ENCODE data around the gene STYX.
"Not testable (repeated sequence)": the region's sequence is repeated elsewhere in the genome, so short reads cannot be mapped to it uniquely, and the experiment has no call there.

The STYX gene

DNA sequence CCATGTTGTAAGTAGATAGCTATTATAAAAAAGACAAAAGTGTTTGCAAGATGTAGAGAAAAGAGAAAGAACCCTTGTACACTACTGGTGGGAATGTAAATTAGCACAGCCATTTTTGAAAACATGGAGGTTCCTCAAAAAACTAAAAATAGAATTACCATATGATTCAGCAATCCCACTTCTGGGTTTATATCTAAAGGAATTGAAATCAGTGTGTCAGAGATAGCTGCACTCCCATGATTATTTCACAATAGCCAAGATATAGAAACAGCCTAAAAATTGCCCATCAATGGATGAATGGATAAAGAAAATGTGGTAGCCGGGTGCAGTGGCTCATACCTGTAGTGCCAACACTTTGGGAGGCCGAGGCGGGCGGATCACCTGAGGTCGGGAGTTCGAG, 13.8 kb upstream of the STYX start:
- Histone ChIP-seq H3K27ac (ENCODE audit: low read length) (no peak overlapping the region), H3K79me2 (ENCODE audit: insufficient read depth, low read length) (peaks cover 8% of the 10 kb centered on the region)

GRCh38 chr14:52723514-52724359, 6.2 kb upstream of the STYX start:
- ATAC-seq (ENCODE audit: insufficient read depth, low read depth): no peak

More for the DNA sequence above, 13.8 kb upstream of the STYX start:
- Histone ChIP-seq H3K4me2 (ENCODE audit: insufficient read depth, low read length) (no peak overlapping the region), H3K9me3 (ENCODE audit: insufficient read depth, low read length, severe bottlenecking) (no peaks in the 10 kb centered on the region), H3K27me3 (ENCODE audit: insufficient read depth, low read length, poor library complexity) (no peaks in the 10 kb centered on the region), H4K20me1 (ENCODE audit: insufficient read depth, low read length) (no peaks in the 10 kb centered on the region), H3K4me3 (ENCODE audit: low read depth in 1 of 2, low read length in 2 of 2) (no peak overlapping the region), H3K36me3 (ENCODE audit: insufficient read depth, low read length) (peaks cover 94% of the 10 kb centered on the region), H3K9ac (ENCODE audit: low read depth, low read length) (no peak overlapping the region), H2AFZ (ENCODE audit: low read depth, low read length) (no peak overlapping the region), H3K4me1 (ENCODE audit: insufficient read depth, low read length) (no peaks in the 10 kb centered on the region)
- ATAC-seq (ENCODE audit: insufficient read depth, low read depth) (no peak), DNase-seq (no peak)
- TF ChIP-seq CTCF (IDR thresholded peaks at IDR 0.05; ENCODE audit: borderline replicate concordance, extremely low read depth, low read length, poor library complexity, severe bottlenecking): no peak
- no peak for TF ChIP-seq EZH2 (IDR thresholded peaks at IDR 0.05; ENCODE audit: borderline replicate concordance, low read depth, low read length, severe bottlenecking)

GRCh38 chr14:52724360-52724644, 5.7 kb upstream of the STYX start:
- H2AFZ ChIP-seq (ENCODE audit: low read depth, low read length): no peak overlapping the region
- H3K4me2 ChIP-seq (ENCODE audit: insufficient read depth, low read length): no peak overlapping the region
- H3K9me3 ChIP-seq (ENCODE audit: insufficient read depth, low read length, severe bottlenecking): no peaks in the 10 kb centered on the region
- no peak for ATAC-seq (ENCODE audit: insufficient read depth, low read depth)
- H3K4me3 ChIP-seq (ENCODE audit: low read depth in 1 of 2, low read length in 2 of 2): no peak overlapping the region
- no peak for DNase-seq
- H3K36me3 ChIP-seq (ENCODE audit: insufficient read depth, low read length): peaks cover 81% of the 10 kb centered on the region
- H3K27me3 ChIP-seq (ENCODE audit: insufficient read depth, low read length, poor library complexity): no peaks in the 10 kb centered on the region
- H3K27ac ChIP-seq (ENCODE audit: low read length): no peak overlapping the region
- no peak overlapping the region for H3K9ac ChIP-seq (ENCODE audit: low read depth, low read length)
- H4K20me1 ChIP-seq (ENCODE audit: insufficient read depth, low read length): no peaks in the 10 kb centered on the region
- TF ChIP-seq CTCF (IDR thresholded peaks at IDR 0.05; ENCODE audit: borderline replicate concordance, extremely low read depth, low read length, poor library complexity, severe bottlenecking) (no peak), EZH2 (IDR thresholded peaks at IDR 0.05; ENCODE audit: borderline replicate concordance, low read depth, low read length, severe bottlenecking) (no peak)
- peaks cover 5% of the 10 kb centered on the region; the same call in 1 of the 2 replicates for H3K4me1 ChIP-seq (ENCODE audit: insufficient read depth, low read length)
- peaks cover 13% of the 10 kb centered on the region for H3K79me2 ChIP-seq (ENCODE audit: insufficient read depth, low read length)

More at GRCh38 chr14:52723514-52724359, 6.2 kb upstream of the STYX start:
- Histone ChIP-seq H3K4me1 (ENCODE audit: insufficient read depth, low read length) (no peaks in the 10 kb centered on the region), H3K27ac (ENCODE audit: low read length) (no peak overlapping the region), H3K36me3 (ENCODE audit: insufficient read depth, low read length) (peaks cover 86% of the 10 kb centered on the region), H4K20me1 (ENCODE audit: insufficient read depth, low read length) (no peaks in the 10 kb centered on the region), H3K27me3 (ENCODE audit: insufficient read depth, low read length, poor library complexity) (no peaks in the 10 kb centered on the region), H2AFZ (ENCODE audit: low read depth, low read length) (no peak overlapping the region), H3K9ac (ENCODE audit: low read depth, low read length) (no peak overlapping the region), H3K79me2 (ENCODE audit: insufficient read depth, low read length) (peaks cover 13% of the 10 kb centered on the region), H3K4me2 (ENCODE audit: insufficient read depth, low read length) (no peak overlapping the region), H3K4me3 (ENCODE audit: low read depth in 1 of 2, low read length in 2 of 2) (no peak overlapping the region), H3K9me3 (ENCODE audit: insufficient read depth, low read length, severe bottlenecking) (no peaks in the 10 kb centered on the region)
- DNase-seq: no peak
- TF ChIP-seq CTCF (IDR thresholded peaks at IDR 0.05; ENCODE audit: borderline replicate concordance, extremely low read depth, low read length, poor library complexity, severe bottlenecking) (no peak), EZH2 (IDR thresholded peaks at IDR 0.05; ENCODE audit: borderline replicate concordance, low read depth, low read length, severe bottlenecking) (no peak)

DNA sequence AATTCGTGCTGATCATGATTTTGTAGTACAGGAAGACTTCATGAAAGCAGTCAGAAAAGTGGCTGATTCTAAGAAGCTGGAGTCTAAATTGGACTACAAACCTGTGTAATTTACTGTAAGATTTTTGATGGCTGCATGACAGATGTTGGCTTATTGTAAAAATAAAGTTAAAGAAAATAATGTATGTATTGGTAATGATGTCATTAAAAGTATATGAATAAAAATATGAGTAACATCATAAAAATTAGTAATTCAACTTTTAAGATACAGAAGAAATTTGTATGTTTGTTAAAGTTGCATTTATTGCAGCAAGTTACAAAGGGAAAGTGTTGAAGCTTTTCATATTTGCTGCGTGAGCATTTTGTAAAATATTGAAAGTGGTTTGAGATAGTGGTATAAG, 2.5 kb upstream of the STYX start:
- not testable (repeated sequence) for H3K27ac ChIP-seq (ENCODE audit: low read length); H3K4me2 ChIP-seq (ENCODE audit: insufficient read depth, low read length); H4K20me1 ChIP-seq (ENCODE audit: insufficient read depth, low read length); H3K9ac ChIP-seq (ENCODE audit: low read depth, low read length); H3K27me3 ChIP-seq (ENCODE audit: insufficient read depth, low read length, poor library complexity); H3K9me3 ChIP-seq (ENCODE audit: insufficient read depth, low read length, severe bottlenecking); H3K4me3 ChIP-seq (ENCODE audit: low read depth in 1 of 2, low read length in 2 of 2); DNase-seq; ATAC-seq (ENCODE audit: insufficient read depth, low read depth); H2AFZ ChIP-seq (ENCODE audit: low read depth, low read length)
- Histone ChIP-seq H3K4me1 (ENCODE audit: insufficient read depth, low read length) (peaks cover 27% of the 10 kb centered on the region), H3K36me3 (ENCODE audit: insufficient read depth, low read length) (peaks cover 55% of the 10 kb centered on the region), H3K79me2 (ENCODE audit: insufficient read depth, low read length) (peaks cover 38% of the 10 kb centered on the region)

- H3K4me3 ChIP-seq (ENCODE audit: low read depth in 1 of 2, low read length in 2 of 2); H3K9ac ChIP-seq (ENCODE audit: low read depth, low read length); ATAC-seq (ENCODE audit: insufficient read depth, low read depth); H2AFZ ChIP-seq (ENCODE audit: low read depth, low read length); H3K9me3 ChIP-seq (ENCODE audit: insufficient read depth, low read length, severe bottlenecking); DNase-seq; H3K27me3 ChIP-seq (ENCODE audit: insufficient read depth, low read length, poor library complexity); H4K20me1 ChIP-seq (ENCODE audit: insufficient read depth, low read length); H3K27ac ChIP-seq (ENCODE audit: low read length): not testable (repeated sequence)
- Histone ChIP-seq H3K36me3 (ENCODE audit: insufficient read depth, low read length) (peaks cover 54% of the 10 kb centered on the region), H3K4me1 (ENCODE audit: insufficient read depth, low read length) (peaks cover 38% of the 10 kb centered on the region), H3K79me2 (ENCODE audit: insufficient read depth, low read length) (peaks cover 43% of the 10 kb centered on the region), H3K4me2 (ENCODE audit: insufficient read depth, low read length) (peak overlapping the region; percentile 72; the same call in 1 of the 2 replicates)
Measured at GRCh38 chr14:52729035-52729434, 931 bp upstream of the STYX start.
